ENCODE data around the gene SLC44A3. TPM values are rescaled to one million over a fixed set of nuclear protein-coding genes. Genes with fewer than 3 reads are reported as not detected.
A peak's percentile ranks its signal among the peaks of the same experiment; 100 is the strongest.

Gene SLC44A3
- total RNA-seq, 2 donors from 2014 or later, result not detected

DNA sequence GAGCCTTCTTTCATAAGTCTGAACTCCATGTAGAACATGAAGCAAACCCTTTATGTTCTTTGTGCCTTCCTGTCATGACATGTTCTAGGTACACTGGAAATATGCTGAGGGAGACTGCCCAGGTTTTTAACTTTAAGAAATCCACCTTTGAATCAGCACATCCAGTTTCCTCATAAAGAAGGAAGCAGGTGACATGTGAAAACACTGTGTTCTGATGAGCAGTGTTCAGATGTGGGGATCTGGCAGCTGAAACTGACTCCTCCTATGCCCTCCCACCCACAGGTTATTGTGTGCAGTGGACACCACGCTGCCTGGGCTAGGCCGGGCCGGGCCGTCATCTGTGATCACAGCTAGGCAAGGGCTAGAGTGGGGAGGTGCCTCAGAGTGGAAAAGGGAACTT, 55.6 kb downstream of the SLC44A3 start:
- no peaks in the 10 kb centered on the region for H3K9me3 Mint-ChIP-seq
- H3K36me3 Mint-ChIP-seq, result no peaks in the 10 kb centered on the region
- no peak overlapping the region for H3K27ac Mint-ChIP-seq
- ATAC-seq (peak in 1 of 2 donors; percentile 52), DNase-seq (ENCODE audit: low spot score in 2 of 2) (no peak)

- DNase-seq (ENCODE audit: low spot score in 2 of 2), result no peak
- peak in 1 of 2 donors; percentile 46 for ATAC-seq
Observed at GRCh38 chr1:94876362-94876761, 56.2 kb downstream of the SLC44A3 start.

GRCh38 chr1:94878329-94878728, 58.2 kb downstream of the SLC44A3 start:
- no peak for ATAC-seq
- no peaks in the 10 kb centered on the region for H3K9me3 Mint-ChIP-seq
- no peak for DNase-seq (ENCODE audit: low spot score in 2 of 2)
- H3K27ac Mint-ChIP-seq, result no peak overlapping the region
- no peaks in the 10 kb centered on the region for H3K36me3 Mint-ChIP-seq

More at GRCh38 chr1:94876362-94876761, 56.2 kb downstream of the SLC44A3 start:
- H3K27ac Mint-ChIP-seq, result no peak overlapping the region
- no peaks in the 10 kb centered on the region for H3K9me3 Mint-ChIP-seq
- no peaks in the 10 kb centered on the region for H3K36me3 Mint-ChIP-seq

GRCh38 chr1:94883691-94884090, 63.5 kb downstream of the SLC44A3 start:
- no peaks in the 10 kb centered on the region for H3K36me3 Mint-ChIP-seq
- peak overlapping the region in 1 of 2 donors; percentile 81 for H3K27ac Mint-ChIP-seq
- DNase-seq (ENCODE audit: low spot score in 2 of 2) (no peak), ATAC-seq (peak; percentile 77 to 89)
- H3K9me3 Mint-ChIP-seq, result no peaks in the 10 kb centered on the region

GRCh38 chr1:94884106-94884505, 63.9 kb downstream of the SLC44A3 start:
- no peaks in the 10 kb centered on the region for H3K36me3 Mint-ChIP-seq
- no peaks in the 10 kb centered on the region for H3K9me3 Mint-ChIP-seq
- no peak for DNase-seq (ENCODE audit: low spot score in 2 of 2)
- ATAC-seq, result no peak
- H3K27ac Mint-ChIP-seq, result peak overlapping the region in 1 of 2 donors; percentile 81

GRCh38 chr1:94884507-94884906, 64.3 kb downstream of the SLC44A3 start:
- Mint-ChIP-seq H3K9me3 (no peaks in the 10 kb centered on the region), H3K36me3 (no peaks in the 10 kb centered on the region), H3K27ac (peak overlapping the region in 1 of 2 donors; percentile 81)
- ATAC-seq, result no peak
- no peak for DNase-seq (ENCODE audit: low spot score in 2 of 2)

DNA sequence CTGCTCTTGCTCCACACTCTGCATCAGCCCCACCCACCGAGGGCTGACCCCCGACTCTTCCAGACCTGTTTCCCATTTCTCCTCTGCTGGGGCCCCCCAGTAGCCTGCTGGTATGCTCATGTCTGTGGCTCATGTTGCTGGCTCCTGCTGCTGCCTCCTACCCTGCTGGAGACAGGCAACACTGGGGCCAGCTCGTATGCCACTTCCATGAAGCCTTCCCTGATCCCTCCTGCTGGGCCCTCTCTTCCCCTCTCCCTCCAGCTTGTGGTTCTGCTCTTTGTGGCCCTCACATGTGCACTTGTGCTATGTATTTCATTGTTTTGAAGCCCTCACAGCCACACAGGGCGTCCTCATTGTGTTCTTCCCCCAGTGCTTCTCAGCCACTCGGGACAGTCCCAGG, 66.2 kb downstream of the SLC44A3 start:
- no peaks in the 10 kb centered on the region for H3K9me3 Mint-ChIP-seq
- ATAC-seq (no peak), DNase-seq (ENCODE audit: low spot score in 2 of 2) (no peak)
- H3K36me3 Mint-ChIP-seq, result no peaks in the 10 kb centered on the region
- H3K27ac Mint-ChIP-seq, result no peak overlapping the region

- Mint-ChIP-seq H3K27ac (no peak overlapping the region), H3K9me3 (no peaks in the 10 kb centered on the region), H3K36me3 (no peaks in the 10 kb centered on the region)
- ATAC-seq (no peak), DNase-seq (ENCODE audit: low spot score in 2 of 2) (no peak)
Observed at GRCh38 chr1:94887106-94887505, 66.9 kb downstream of the SLC44A3 start.

DNA sequence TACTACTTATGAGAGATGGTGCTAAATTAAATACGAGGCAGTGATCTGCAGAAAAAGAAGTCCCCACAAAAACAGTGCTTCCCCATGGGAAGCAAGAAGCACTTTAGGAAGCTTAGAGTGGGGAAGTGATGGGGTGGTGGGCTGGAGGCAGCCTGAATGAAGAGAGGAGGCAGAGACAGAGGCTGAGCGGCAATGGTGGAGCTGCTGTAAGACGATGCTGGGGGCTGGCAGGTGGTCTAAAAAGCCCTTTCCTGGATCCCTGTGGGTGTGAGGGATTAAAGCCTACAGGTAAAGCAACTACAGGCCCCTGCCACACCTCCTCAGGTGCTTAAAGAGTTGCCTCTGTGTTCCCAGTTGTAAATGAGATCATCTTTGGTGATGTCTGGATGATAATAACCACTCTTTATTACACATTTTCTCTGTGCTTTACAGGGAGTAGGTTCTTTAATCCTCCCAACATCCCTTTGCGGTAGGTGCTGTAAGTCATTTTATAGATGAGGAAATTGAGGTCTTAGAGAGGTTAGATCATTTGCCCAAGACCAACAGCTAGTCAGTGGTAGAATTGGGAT, 67.5 kb downstream of the SLC44A3 start:
- Mint-ChIP-seq H3K36me3 (no peaks in the 10 kb centered on the region), H3K9me3 (no peaks in the 10 kb centered on the region), H3K27ac (no peak overlapping the region)
- DNase-seq (ENCODE audit: low spot score in 2 of 2), result no peak
- ATAC-seq, result no peak

DNA sequence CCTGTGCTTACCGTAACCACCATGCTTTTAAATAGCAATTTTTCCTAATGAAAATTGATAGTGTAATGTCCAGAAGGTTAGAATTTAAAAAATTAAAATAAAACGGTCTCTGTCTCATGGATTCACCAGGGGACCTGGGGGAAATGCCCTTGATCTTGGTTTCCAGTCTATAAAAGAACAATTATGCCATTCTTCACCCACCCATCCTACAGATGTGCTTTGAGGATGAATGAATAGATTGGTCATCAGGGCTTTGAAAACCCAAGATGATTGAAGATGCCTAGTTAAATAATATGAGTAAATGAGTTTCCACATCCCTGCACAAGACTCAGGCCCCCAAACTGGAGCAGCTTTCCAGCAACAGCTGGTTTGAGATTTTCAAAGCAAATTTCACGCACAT, 68.0 kb downstream of the SLC44A3 start:
- DNase-seq (ENCODE audit: low spot score in 2 of 2), result no peak
- Mint-ChIP-seq H3K27ac (no peak overlapping the region), H3K9me3 (no peaks in the 10 kb centered on the region), H3K36me3 (no peaks in the 10 kb centered on the region)
- ATAC-seq, result no peak

- Mint-ChIP-seq H3K27ac (no peak overlapping the region), H3K36me3 (no peaks in the 10 kb centered on the region), H3K9me3 (no peaks in the 10 kb centered on the region)
- DNase-seq (ENCODE audit: low spot score in 2 of 2) (no peak), ATAC-seq (no peak)
Observed at GRCh38 chr1:94892604-94893254, 72.6 kb downstream of the SLC44A3 start.

GRCh38 chr1:94894630-94895029, 74.5 kb downstream of the SLC44A3 start:
- H3K27ac Mint-ChIP-seq, result no peak overlapping the region
- DNase-seq (ENCODE audit: low spot score in 2 of 2) (no peak), ATAC-seq (no peak)
- H3K36me3 Mint-ChIP-seq, result no peaks in the 10 kb centered on the region
- H3K9me3 Mint-ChIP-seq, result no peaks in the 10 kb centered on the region

- no peaks in the 10 kb centered on the region for H3K9me3 Mint-ChIP-seq
- DNase-seq (ENCODE audit: low spot score in 2 of 2), result no peak
- no peak for ATAC-seq
- no peak overlapping the region for H3K27ac Mint-ChIP-seq
- no peaks in the 10 kb centered on the region for H3K36me3 Mint-ChIP-seq
Observed at GRCh38 chr1:94895518-94895917, 75.4 kb downstream of the SLC44A3 start.

DNA sequence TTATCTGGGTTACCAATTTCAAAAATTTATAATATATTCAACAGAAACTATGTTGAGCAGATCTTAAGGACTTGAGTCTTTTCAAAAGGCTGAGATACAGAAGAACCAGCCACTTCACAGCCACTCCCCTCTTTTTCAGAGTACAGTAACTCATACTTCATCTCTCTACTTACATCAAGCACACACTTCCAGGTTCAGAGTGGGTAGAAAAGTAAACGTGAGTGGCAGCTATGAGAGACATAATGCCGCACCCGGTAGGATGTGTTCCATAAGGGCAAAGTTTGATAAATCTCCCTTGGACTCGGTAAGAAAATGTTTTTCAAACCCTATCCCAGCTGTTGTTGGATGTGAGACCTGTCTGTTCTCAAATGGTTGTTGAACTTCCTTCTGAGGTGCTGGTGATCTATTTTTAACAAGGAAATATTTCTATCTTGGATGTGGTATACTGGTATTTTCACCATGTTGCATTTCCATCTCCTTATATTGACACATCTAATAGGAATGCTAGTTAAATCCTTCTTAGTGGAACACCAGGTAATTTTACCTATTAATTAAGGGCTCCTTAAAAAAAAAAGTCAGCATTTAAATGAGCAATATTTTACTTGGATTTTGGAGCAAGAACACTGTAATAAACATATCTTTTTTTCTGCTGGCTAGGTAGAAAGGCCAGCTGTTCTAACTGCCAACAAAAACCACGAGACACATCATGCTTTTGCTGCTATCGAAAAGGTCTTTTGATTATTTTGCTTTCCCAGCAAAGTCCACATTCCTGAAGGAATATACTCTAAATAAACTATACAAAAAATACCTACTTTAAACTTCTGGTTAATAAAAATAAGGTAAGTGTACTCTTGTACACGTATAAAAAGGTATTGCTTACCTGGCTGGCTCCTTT, 78.6 kb downstream of the SLC44A3 start:
- H3K27ac Mint-ChIP-seq, result no peak overlapping the region
- no peak for ATAC-seq
- no peaks in the 10 kb centered on the region for H3K36me3 Mint-ChIP-seq
- no peaks in the 10 kb centered on the region for H3K9me3 Mint-ChIP-seq
- DNase-seq (ENCODE audit: low spot score in 2 of 2), result no peak

- ATAC-seq (no peak), DNase-seq (ENCODE audit: low spot score in 2 of 2) (no peak)
- Mint-ChIP-seq H3K9me3 (no peaks in the 10 kb centered on the region), H3K36me3 (no peaks in the 10 kb centered on the region), H3K27ac (no peak overlapping the region)
Observed at GRCh38 chr1:94899756-94900155, 79.6 kb downstream of the SLC44A3 start.

DNA sequence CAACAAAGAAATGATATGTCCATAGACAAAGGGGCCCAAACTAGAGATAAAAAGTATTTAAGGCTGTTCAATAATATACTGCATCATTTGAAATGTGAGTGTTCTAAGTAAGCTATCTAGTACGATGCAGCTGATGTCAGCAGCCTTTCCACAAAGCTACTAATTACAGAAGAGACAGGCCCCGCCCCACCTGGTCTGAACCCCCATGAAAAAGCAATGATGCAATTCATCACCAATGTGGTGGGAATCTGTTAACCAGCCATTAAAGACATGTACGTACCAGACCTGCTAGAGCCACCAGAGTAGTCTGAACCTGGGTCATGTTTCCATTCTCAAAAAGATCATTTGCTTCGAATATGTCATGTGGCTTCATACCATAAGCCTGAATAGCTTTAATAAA, 81.7 kb downstream of the SLC44A3 start:
- Mint-ChIP-seq H3K9me3 (no peaks in the 10 kb centered on the region), H3K36me3 (no peaks in the 10 kb centered on the region), H3K27ac (no peak overlapping the region)
- DNase-seq (ENCODE audit: low spot score in 2 of 2) (no peak), ATAC-seq (no peak)

- H3K27ac Mint-ChIP-seq, result no peak overlapping the region
- DNase-seq (ENCODE audit: low spot score in 2 of 2) (no peak), ATAC-seq (no peak)
- H3K36me3 Mint-ChIP-seq, result no peaks in the 10 kb centered on the region
- H3K9me3 Mint-ChIP-seq, result no peaks in the 10 kb centered on the region
Observed at GRCh38 chr1:94903280-94904009, 83.3 kb downstream of the SLC44A3 start.
